ENCODE data around the gene EPHA3. TPM values are rescaled to one million over a fixed set of nuclear protein-coding genes. Genes with fewer than 3 reads are reported as not detected.

EPHA3 gene
- total and polyA plus RNA-seq, 2 donors (not counting 1 experiment from before 2014, with no cell fraction given) = 0.01 TPM; not detected in 1

DNA sequence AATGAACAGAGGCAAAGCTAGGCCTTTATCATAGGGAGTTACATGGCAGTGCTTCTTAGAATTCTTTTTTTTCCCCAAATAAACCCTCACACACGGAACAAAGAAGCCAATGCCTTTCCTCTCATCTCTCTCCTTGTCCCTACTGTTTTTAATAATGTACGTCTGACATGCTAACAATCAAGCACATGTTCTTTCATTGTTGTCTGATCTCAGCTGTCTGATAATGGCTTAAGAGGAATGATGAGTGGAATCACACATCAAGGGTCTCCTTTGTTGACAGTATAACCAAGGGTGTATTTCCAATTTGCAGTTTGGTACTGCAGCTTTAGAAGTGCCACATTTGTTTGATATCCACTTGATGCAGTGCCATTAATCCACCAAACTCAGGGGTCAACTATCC lies 34.8 kb upstream of the EPHA3 start:
- CTCF ChIA-PET = no interaction called here
- no peak for DNase-seq
- H3K27me3 Mint-ChIP-seq = no peaks in the 10 kb centered on the region
- H3K9me3 ChIP-seq (ENCODE audit: control extremely low read depth in 1 of 3, control insufficient read depth in 2 of 3, insufficient read depth in 1 of 3, low read length in 2 of 3) = no peaks in the 10 kb centered on the region
- intact Hi-C loops (cut with micrococcal nuclease) = no loop called here
- H3K27me3 ChIP-seq (replicated peaks in 1 of 4; ENCODE audit: control extremely low read depth in 1 of 4, control insufficient read depth in 3 of 4, insufficient read depth in 4 of 4, low read length in 3 of 4) = no peaks in the 10 kb centered on the region
- H3K4me1 ChIP-seq (ENCODE audit: control insufficient read depth in 2 of 2, insufficient read depth in 2 of 2, low read length in 2 of 2) = no peaks in the 10 kb centered on the region
- WGBS (ENCODE audit: insufficient coverage) = no CpG with 5 or more reads among the region's 2 CpGs
- no peak overlapping the region for H3K4me3 Mint-ChIP-seq
- POLR2A ChIA-PET = no interaction called here
- ATAC-seq (ENCODE audit: low read depth) = no peak
- H3K4me2 ChIP-seq (replicated peaks; ENCODE audit: low read depth, low read length, poor library complexity, severe bottlenecking) = no peak overlapping the region
- H3K36me3 ChIP-seq (replicated peaks in 1 of 2; ENCODE audit: control extremely low read depth in 1 of 2, control insufficient read depth in 1 of 2, extremely low read depth in 1 of 2, insufficient read depth in 2 of 2, low read length in 1 of 2) = no peaks in the 10 kb centered on the region
- no peak overlapping the region for H3K9ac ChIP-seq (ENCODE audit: low read length)
- H3K9me3 Mint-ChIP-seq (ENCODE audit: insufficient read depth) = no peaks in the 10 kb centered on the region
- H3K4me3 ChIP-seq (ENCODE audit: control extremely low read depth in 1 of 5, extremely low read depth in 1 of 5, insufficient read depth in 1 of 5, low read depth in 2 of 5, low read length in 4 of 5) = no peak overlapping the region
- H2AFZ ChIP-seq (ENCODE audit: insufficient read depth, low read depth, low read length, poor library complexity, severe bottlenecking) = no peak overlapping the region
- H3K27ac ChIP-seq (ENCODE audit: low read length in 2 of 2) = no peak overlapping the region
- H3K27ac Mint-ChIP-seq = no peak overlapping the region
- H4K20me1 ChIP-seq (ENCODE audit: control insufficient read depth, insufficient read depth, low read length, poor library complexity, severe bottlenecking) = no peaks in the 10 kb centered on the region
- no peaks in the 10 kb centered on the region for H3K79me2 ChIP-seq (ENCODE audit: control insufficient read depth, insufficient read depth, low read length)
- no peaks in the 10 kb centered on the region for H3K4me1 Mint-ChIP-seq
- TF ChIP-seq EZH2 (IDR thresholded peaks at IDR 0.05; ENCODE audit: borderline replicate concordance, insufficient read depth, low read depth, low read length, poor library complexity, severe bottlenecking) = no peak
- no peak for TF ChIP-seq CTCF (IDR thresholded peaks at IDR 0.05)

GRCh38 chr3:89079944-89080343 lies 27.5 kb upstream of the EPHA3 start:
- TF ChIP-seq CTCF (IDR thresholded peaks at IDR 0.05) (no peak), EZH2 (IDR thresholded peaks at IDR 0.05; ENCODE audit: borderline replicate concordance, insufficient read depth, low read depth, low read length, poor library complexity, severe bottlenecking) (no peak)
- no CpG with 5 or more reads among the region's 1 CpG for WGBS (ENCODE audit: insufficient coverage)

More at GRCh38 chr3:89079944-89080343, 27.5 kb upstream of the EPHA3 start:
- Mint-ChIP-seq H3K27me3 (no peaks in the 10 kb centered on the region), H3K4me3 (no peak overlapping the region), H3K9me3 (ENCODE audit: insufficient read depth) (no peaks in the 10 kb centered on the region), H3K4me1 (no peaks in the 10 kb centered on the region), H3K27ac (no peak overlapping the region)
- H2AFZ ChIP-seq (ENCODE audit: insufficient read depth, low read depth, low read length, poor library complexity, severe bottlenecking) = no peak overlapping the region
- H3K27me3 ChIP-seq (replicated peaks in 1 of 4; ENCODE audit: control extremely low read depth in 1 of 4, control insufficient read depth in 3 of 4, insufficient read depth in 4 of 4, low read length in 3 of 4) = no peaks in the 10 kb centered on the region
- intact Hi-C loops (cut with micrococcal nuclease) = no loop called here
- no peak overlapping the region for H3K27ac ChIP-seq (ENCODE audit: low read length in 2 of 2)
- H3K4me1 ChIP-seq (ENCODE audit: control insufficient read depth in 2 of 2, insufficient read depth in 2 of 2, low read length in 2 of 2) = no peaks in the 10 kb centered on the region
- no peaks in the 10 kb centered on the region for H4K20me1 ChIP-seq (ENCODE audit: control insufficient read depth, insufficient read depth, low read length, poor library complexity, severe bottlenecking)
- H3K79me2 ChIP-seq (ENCODE audit: control insufficient read depth, insufficient read depth, low read length) = no peaks in the 10 kb centered on the region
- ChIA-PET CTCF (no interaction called here), POLR2A (no interaction called here)
- no peak overlapping the region for H3K4me3 ChIP-seq (ENCODE audit: control extremely low read depth in 1 of 5, extremely low read depth in 1 of 5, insufficient read depth in 1 of 5, low read depth in 2 of 5, low read length in 4 of 5)
- H3K4me2 ChIP-seq (replicated peaks; ENCODE audit: low read depth, low read length, poor library complexity, severe bottlenecking) = no peak overlapping the region
- ATAC-seq (ENCODE audit: low read depth) (no peak), DNase-seq (no peak)
- no peaks in the 10 kb centered on the region for H3K9me3 ChIP-seq (ENCODE audit: control extremely low read depth in 1 of 3, control insufficient read depth in 2 of 3, insufficient read depth in 1 of 3, low read length in 2 of 3)
- H3K9ac ChIP-seq (ENCODE audit: low read length) = no peak overlapping the region
- no peaks in the 10 kb centered on the region for H3K36me3 ChIP-seq (replicated peaks in 1 of 2; ENCODE audit: control extremely low read depth in 1 of 2, control insufficient read depth in 1 of 2, extremely low read depth in 1 of 2, insufficient read depth in 2 of 2, low read length in 1 of 2)

All from B cell (primary cell).